C4-2B (cell line): ENCODE data around the gene ZNF552.
A peak's percentile ranks its signal among the peaks of the same experiment; 100 is the strongest.
"Not testable (repeated sequence)": the region's sequence is repeated elsewhere in the genome, so short reads cannot be mapped to it uniquely, and the experiment has no call there.

ENCODE experiments used
- H3K27ac ChIP-seq: fragments of 450-650 bp; 2 replicates; pipeline ENCODE4 v1.5.1; 2017
- ZFX ChIP-seq: fragments of 450-650 bp; IDR thresholded peaks from 2 replicates; pipeline ENCODE4 v1.6.1; 2017
- TF ChIP-seq, protein P1 (sequence below): fragments of 450-650 bp; conservative IDR thresholded peaks from 2 replicates; pipeline ENCODE4 v1.5.1; 2017; ENCODE audit warnings: mild to moderate bottlenecking

The ZNF552 gene

DNA sequence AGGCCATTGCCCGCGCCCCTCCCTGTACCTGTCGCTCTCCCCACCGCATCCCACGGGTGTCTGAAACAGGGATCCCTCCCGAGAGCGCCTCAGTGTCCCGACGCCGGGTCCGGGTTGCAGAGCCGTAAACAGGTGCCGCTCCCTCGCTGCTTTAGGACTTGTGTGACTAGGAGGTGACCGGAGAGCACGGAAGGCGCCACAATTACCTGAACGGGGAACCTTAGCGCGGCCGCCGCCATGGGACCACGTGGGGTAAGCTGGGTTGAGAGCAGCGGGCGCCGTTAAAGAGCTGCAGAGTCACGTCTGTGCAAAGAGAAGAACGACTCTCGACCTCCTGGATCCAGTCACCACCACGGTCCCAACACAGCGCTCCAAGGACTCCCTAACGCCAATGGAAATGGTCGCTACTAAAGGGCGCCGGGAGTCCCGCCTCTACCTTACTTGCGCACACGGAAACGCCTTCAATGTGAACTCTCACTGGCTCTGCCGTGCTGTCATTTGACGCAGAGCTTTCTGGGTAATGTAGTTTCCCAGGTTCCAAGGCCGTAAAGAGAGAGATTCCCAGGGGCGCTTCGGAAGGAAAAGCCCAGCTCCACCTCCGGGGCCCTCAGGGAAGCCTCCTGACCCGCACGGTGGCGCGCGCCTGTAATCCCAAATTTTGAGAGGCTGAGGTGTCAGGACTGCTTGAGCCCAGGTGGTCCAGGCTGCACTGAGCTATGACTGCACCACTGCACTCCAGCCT lies at the start of gene ZNF552:
ZNF552 (minus strand) TSS at position 409 of the 742 bp plus-strand sequence; CDS start at position 239, 170 bp downstream.
- peak within 1 kb of the TSS; percentile 81 for H3K27ac ChIP-seq
- TF ChIP-seq, protein P1, sequence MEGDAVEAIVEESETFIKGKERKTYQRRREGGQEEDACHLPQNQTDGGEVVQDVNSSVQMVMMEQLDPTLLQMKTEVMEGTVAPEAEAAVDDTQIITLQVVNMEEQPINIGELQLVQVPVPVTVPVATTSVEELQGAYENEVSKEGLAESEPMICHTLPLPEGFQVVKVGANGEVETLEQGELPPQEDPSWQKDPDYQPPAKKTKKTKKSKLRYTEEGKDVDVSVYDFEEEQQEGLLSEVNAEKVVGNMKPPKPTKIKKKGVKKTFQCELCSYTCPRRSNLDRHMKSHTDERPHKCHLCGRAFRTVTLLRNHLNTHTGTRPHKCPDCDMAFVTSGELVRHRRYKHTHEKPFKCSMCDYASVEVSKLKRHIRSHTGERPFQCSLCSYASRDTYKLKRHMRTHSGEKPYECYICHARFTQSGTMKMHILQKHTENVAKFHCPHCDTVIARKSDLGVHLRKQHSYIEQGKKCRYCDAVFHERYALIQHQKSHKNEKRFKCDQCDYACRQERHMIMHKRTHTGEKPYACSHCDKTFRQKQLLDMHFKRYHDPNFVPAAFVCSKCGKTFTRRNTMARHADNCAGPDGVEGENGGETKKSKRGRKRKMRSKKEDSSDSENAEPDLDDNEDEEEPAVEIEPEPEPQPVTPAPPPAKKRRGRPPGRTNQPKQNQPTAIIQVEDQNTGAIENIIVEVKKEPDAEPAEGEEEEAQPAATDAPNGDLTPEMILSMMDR = no peak
- no peak for TF ChIP-seq ZFX

DNA sequence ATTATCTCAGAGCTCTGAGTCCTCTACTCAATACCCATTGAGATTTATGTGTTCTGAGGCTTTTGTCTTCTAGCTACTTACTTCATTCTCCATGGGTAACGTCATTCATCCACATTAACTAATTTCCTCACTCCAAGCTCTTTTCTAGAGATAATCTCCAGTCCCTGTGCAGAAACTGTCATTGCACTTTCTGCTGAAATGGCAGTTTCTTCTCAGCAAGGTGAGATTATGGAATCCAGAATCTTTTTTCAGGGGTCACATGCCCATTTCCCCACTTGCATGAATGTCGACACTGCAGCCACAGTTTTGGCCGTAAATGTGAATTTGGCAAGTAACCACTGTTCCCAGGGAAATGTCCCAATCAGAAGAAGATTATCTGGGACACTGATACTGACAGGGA lies 47.6 kb upstream of the ZNF552 start:
- not testable (repeated sequence) for H3K27ac ChIP-seq

DNA sequence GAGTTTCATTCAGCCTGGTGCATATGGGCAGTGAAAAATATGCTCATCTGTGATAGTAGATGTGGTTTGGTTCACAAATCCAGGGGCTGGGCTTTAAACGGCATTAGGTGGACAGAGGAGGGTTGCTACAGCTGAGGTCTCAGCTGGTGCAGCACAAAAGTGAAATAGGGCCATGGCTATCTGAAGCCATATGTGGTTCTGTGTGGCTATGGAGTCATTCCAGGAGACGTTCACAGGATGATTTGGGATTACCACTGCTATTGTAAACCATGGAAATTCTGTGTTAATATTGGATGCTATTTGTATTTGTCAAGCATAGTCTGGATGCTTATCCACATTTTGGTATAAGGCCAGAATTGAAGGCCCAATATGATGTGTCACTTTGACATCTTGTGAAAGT lies 39.4 kb upstream of the ZNF552 start:
- H3K27ac ChIP-seq = not testable (repeated sequence)

DNA sequence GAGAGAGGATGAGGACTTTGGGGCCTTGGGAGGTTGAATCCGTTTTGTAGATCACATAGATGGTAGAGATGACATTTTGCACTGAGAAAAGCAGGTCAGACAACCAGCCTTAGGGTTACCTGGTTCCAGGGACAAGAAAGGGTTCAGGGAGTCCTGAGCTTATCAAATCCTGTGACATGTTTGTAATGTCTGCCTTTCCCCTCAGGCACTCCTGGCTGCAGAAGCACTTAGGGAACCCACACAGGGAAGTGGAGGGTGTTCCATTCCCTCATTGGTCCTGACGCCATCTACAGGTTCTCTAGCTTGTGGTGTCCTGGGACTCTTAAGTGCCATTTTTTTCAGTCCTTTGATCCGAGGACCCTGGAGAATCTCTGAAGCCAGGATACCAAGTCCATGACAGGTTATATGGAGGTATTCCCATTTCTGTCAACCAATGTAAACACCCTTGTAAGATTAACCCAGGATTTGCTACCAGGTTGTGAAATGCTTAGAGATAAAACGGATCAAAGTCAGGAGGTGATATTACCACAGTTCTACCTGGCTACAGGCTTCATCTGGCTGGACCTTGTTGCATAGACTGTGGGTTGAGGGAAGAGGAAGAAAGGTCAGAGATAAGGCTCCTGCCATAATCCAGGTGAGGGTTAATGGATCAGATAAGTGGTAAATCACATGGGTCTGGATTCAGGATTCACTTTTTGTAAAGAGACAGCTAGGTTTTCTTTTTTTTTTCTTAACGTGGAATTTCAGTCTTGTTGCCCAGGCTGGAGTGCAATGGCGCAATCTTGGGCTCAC lies 37.3 kb upstream of the ZNF552 start:
- not testable (repeated sequence) for H3K27ac ChIP-seq

DNA sequence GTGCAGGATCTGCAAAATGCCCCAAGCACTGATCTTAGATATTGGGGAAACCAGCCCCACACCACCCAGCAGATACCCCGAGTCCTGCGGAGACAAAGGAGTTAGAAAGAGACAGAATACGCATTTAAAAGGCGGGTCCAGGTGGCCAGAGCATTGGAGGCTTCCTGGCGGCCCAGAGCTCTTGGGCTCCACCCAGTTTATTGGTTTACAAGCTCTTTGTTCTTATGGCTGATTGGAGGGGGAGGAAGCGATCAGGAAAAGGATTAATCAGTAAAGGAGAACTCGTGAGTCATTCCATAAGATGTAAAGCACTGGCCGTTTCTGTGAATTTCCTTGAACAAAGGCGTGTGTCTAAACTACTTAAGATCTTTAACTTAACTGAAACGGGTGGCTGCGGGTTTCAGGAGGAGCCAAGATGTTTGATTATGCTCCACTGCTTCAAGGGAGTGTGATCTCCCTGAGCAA lies 35.9 kb upstream of the ZNF552 start:
- TF ChIP-seq ZFX = no peak
- TF ChIP-seq, protein P1 = no peak

DNA sequence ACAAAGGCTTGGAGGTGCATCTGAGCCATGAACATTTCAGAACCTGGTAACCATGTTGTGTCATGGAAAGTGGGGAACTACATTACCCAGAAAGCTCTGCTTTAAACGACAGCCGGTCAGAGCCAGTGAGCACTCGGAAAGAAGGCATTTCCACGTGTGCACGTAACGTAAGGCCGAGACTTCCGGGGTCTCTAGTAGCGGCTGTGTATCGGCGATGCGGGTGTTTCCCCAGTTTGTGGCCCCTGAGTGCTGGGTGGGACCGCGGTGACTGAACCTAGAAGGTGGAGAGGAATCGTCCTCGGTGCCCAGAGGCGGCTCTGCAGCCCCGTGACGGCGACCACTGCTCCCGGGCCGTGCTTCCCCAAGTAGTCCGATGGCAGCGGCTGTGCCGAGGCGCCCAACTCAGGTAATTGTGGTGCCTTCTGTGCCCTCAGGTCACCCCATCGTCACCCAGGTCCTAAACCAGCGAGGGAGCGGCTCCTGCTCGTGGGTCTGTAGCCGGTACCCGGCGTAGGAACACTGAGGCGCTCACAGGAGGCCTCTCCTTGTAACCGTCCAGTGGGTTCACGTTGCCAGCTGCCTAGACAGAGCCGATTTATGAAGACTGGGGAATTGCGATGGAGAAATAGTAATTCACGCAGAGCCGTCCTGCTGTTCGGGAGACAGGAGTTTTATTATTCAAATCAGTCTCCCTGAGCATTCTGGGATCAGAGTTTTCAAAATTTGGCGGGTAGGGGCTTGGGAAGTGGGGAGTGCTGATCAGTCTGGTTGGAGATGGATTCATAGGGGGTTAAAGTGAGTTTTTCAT lies 35.2 kb upstream of the ZNF552 start, which contains the start of gene ZNF587:
ZNF587 (plus strand) TSS at position 194 of the 808 bp plus-strand sequence; CDS start at position 374, 180 bp downstream.
- peak within 1 kb of the TSS; percentile 72 for H3K27ac ChIP-seq

More for the DNA sequence above, 35.9 kb upstream of the ZNF552 start:
- peak overlapping the region; percentile 72 for H3K27ac ChIP-seq

DNA sequence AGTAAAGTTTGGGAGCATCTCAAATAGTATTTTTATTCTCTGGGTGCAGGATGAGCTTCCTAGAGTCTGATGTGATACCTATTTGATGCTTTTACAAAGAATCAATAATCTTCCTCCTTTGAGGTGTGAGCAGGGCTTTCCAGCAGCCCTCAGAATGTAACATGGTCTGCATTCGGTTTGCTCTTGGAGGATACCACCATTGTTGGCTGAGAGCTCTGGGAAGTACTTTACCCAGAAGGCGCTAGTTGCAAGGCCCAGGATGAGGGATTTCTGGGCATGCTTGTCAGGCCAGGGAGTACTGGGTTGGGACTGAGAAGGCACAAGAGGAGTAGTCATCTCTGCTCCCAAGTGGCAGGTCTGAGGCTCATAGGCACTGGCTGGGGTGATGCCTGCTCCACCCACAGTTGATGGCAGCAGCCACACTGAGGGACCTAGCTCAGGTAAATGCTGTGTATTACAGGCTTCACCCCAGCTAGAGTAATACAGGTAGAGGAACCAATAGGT lies 34.5 kb upstream of the ZNF552 start:
- H3K27ac ChIP-seq = peak overlapping the region; percentile 72; the same call in 1 of the 2 replicates

DNA sequence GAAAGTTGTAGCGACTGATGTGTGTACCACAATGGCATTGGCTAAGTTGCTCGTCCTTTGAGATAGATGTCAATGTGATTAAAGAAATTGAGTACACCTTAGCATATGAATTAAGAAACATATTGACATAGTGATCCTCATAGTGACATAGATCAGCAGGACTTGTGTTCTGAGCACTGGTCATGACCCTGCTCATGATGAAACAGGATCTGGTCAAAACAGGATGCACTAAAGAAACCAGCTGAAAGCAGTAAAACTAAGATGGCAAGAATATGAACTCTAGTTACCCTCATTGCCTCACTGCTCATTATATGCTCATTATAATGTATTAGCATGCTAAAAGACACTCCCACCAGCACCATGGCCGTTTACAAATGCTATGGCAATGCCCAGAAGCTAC lies 32.5 kb upstream of the ZNF552 start:
- H3K27ac ChIP-seq = not testable (repeated sequence)

DNA sequence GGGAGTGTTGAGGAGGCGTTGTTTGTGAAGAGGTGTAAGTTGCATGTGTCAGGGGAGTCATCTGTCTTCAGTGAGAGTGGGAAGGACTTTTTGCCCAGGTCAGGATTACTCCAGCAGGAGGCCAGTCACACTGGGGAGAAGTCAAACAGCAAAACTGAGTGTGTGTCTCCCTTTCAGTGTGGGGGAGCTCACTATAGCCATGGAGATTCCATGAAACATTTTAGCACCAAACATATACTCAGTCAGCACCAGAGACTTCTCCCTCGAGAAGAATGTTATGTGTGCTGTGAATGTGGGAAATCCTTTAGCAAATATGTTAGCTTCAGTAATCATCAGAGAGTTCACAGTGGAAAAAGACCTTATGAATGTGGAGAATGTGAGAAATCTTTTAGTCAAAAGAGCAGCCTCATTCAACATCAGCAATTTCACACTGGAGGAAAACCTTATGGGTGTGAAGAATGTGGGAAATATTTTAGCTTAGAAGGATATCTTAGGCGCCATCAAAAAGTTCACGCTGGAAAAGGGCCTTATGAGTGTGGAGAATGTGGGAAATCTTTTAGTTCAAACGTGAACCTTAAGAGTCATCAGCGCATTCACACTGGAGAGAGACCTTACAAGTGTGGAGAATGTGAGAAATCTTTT lies 26.5 kb upstream of the ZNF552 start:
- no peak for TF ChIP-seq ZFX
- TF ChIP-seq, protein P1 = no peak
- no peak overlapping the region for H3K27ac ChIP-seq

DNA sequence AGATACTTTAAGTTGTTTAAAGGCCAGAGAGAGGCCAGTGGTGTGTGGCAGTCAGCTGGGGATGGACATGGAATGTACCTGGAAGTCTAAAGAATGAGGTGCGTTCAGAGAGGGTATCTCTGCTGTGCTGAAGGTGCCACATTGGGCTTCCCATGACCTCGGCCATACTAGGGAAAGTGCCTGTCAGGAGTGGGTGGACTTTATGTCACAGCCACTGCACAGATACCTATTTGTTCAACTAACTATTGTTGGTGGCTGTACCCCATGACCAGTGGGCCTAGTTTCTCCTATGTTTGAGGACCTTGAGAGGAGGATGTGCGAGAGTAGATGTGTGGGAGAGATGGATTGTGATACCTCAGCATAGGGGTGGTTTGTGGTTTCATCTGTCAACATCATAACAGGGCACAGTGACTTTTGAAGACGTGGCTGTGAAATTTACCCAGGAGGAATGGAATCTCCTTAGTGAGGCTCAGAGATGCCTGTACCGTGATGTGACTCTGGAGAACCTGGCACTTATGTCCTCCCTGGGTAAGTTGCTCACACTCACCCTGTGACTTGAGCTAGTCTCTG lies 24.0 kb upstream of the ZNF552 start:
- not testable (repeated sequence) for H3K27ac ChIP-seq

DNA sequence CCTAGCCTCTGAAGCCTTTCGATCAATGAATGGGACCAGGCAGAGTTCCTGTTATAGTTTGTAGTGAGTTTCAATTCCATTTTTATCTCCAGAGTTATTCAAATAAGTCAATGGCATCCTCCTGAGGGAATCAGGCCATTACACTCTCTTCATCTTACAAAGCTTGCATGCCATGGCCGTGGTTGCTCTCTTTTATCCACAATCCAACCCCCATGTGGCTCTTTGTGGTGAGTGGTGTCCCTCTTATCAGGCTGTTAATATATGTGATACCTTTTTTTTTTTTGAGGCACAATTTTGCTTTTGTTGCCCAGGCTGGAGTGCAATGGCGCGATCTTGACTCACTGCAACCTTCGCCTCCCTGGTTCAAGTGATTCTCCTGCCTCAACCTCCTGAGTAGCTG lies 22.3 kb upstream of the ZNF552 start:
- not testable (repeated sequence) for H3K27ac ChIP-seq
